NCI-H82 treated with DMSO at 0.1 percent for 48 hours (cell line): Measurements from ENCODE around the gene CDYL2.
"Not testable (repeated sequence)": the region's sequence is repeated elsewhere in the genome, so short reads cannot be mapped to it uniquely, and the experiment has no call there.

Experiments
- DNase-seq: peaks from one replicate; lab custom pipeline; 2025; ENCODE audit not compliant: unreplicated experiment; lab: John Stamatoyannopoulos, UW

CDYL2 gene

DNA sequence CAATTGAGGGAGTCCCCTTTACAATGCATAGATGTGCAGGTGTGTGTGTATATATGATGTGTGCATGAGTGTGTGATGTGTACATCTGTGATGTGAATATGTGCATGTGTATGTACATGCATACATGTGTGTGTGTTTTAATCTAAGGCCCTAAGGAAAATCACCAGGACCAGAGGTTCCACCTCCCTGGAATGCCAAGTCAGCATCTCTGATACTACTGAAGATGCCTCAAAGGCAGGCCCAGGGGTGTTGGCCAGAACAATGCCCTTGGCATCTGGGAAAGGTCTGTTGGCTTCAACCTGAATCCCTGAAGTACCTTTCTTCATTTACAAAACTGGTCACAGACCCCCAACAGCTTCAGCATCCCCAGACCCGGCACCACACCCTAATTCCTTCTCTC is 129.5 kb downstream of the CDYL2 start:
- no peak for DNase-seq

DNA sequence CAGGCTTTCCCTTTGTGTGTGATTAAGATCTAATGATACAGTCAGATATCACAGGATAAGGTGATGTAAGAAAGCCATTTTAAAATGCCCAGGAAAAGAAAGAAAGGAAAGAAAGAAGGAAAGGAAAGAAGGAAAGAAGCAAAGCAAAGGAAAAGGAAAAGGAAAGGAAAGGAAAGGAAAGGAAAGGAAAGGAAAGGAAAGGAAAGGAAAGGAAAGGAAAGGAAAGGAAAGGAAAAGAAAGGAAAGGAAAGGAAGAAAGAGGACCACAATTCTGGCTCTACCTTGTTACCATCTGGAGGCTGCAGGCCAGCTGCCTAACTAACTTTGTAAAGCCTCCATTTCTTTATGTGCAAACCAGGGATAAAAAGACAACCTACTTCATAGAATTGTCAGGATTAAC is 132.0 kb downstream of the CDYL2 start:
- no peak for DNase-seq

DNA sequence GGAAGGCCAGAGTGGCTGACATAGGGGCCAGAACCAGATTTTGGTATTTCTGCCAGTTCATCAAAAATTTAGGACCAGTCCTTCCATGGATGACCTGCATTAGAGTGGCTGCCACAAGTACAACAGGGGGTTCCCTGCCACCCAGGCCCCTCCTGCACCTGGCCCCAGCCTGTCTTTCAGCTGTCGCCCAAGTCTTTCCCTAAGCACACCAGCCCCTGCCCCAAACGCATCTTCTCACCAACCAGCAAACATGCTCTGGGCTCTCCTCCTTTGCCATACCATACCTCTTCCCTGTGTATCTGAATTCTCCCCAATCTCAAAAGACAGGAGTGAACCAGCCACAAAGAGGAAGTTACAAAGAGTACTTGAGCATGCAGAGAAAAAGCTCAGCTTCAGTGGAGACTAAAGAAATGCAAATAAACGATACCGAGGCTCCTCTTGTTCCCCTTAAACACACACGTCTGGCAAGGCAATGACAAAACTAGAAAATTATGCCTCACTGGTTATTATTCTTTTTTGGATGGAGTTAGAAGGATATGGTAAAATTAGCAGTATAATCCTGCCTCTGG is 133.0 kb downstream of the CDYL2 start:
- no peak for DNase-seq

DNA sequence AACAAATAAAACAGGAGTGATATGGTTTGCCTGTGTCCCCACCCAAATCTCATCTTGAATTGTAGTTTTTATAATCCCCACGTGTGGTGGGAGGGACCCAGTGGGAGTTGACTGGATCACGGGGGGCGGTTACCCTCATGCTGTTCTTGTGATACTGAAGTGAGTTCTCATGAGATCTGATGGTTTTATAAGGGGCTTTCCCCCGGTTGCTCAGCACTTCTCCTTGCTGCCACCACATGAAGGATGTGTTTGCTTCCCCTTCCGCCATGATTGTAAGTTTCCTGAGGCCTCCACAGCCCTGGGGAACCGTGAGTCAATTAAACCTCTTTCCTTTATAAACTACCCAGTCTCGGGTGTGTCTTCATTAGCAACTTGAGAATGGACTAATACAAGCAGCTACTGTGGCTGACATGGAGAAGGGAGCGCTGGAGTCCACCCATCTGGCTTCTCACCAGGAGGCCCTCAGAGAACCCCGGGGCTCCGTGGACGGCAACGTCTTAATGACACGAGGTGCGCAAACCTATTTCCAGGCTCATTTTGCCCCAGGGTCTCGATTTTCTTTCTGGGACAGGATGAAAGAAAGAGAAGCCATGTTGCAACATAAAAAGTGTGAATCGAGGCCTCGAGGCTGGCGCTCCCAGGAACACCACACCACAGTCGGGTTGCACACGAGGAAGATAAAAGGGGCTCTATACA is 134.1 kb downstream of the CDYL2 start:
- no peak for DNase-seq

DNA sequence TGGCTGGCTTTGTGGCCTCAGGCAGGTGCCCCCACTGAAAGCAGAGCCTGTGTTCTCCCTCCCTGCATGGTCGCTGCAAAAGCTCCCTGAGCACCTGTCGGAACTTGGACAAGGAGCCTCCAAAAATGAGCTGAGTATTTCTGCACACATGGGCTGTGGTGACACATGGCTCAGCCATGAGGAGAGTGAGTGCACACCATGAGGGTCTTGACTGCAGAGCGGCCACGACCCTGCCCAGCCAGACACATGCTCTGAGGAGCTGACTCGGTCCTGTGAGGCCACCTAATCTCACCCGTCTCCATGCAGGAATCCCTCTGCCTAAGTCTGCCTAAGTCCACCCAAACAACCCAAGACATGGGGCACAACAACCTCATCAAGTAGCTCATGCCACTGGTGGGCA is 134.7 kb downstream of the CDYL2 start:
- no peak for DNase-seq

DNA sequence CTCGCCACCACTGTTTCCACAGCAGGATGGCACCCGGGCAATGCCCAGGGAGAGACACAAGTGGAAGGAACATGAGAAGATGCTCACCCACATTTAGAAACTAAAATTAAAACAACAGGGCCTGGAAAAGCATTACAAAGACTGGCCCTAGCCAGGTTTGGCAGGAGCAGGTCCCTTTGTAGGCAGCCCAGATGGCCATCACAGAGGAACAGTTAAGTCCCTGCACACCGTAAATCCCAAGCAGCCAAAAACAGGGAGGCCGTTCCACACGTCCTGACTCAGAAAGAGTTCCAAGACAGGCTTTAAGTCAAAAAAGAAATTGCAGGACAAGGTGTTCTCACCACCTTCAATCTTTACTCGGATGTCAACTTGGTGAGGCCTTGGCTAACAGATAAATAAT is 136.5 kb downstream of the CDYL2 start:
- DNase-seq = no peak

DNA sequence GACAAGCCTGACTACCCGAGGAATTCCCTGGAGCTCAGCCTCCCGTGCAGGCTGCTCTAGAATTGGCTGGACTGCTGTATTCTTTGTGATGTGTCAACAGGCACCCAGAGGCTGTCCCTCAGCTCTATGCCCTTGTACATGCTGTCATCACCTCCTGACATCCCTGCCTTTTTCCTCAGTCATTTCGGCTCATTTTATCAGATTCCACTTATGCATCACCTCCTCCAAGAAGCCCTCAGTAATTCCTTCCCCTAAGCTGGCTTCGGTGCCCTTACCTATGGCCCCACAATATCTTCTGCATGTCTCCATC is 137.2 kb downstream of the CDYL2 start:
- no peak for DNase-seq

DNA sequence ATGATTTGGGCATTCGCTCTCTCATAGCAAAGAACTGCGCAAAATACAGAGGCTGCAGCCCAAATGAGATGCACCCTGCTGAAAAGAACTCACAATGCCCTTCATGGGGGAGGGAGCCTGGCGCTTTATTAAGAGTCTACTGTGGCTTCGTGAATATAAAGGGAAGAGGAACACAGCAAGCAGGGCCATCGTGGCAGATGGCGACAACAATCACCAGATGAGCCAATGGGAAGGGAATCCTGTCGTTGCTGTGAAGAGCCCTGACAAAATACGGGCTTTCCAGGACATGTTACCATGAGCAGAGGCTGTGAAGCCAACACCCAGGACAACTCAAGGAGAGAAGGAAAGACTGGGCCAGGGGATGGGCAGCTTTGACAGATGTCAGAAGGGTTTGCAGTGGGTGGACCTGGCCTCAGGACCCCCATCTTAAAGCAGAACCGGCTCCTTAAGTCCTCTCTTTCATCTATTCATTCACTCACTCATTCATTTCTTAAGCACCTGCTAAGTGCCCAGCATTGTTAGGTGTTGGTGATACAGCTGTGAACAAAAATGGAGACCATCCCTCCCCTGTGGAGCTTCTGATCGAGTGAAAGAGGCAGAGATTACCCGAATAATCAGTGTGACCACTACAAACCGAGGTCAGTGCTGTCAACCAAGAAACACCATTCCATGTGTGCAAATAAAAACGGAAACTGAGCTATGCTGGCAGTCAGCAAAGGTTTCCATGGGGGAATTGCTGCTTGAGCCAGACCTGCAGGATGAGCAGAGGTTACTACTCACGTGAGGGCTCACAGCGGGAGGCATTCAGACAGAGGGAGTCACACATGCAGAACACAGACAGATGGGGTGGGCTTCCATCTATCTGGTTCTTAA is 137.8 kb downstream of the CDYL2 start:
- no peak for DNase-seq

DNA sequence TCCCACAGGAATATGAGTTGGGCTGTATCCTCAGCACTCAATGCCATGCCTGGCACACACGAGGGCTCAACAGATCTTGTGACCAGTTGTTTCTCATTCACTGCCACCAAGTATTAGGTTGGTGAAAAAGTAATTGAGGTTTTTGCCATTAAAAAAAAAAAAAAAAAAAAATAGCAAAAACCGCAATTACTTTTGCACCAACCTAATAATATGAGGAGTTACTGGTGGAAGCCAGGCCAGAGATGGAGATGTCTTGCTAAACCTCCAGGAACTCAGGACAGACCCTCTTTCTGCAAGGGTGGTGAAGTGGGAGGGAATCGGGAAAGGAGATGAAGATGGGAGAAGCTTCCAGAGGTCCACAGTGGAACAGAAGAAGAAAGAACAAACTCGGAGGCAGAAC is 139.0 kb downstream of the CDYL2 start:
- no peak for DNase-seq

DNA sequence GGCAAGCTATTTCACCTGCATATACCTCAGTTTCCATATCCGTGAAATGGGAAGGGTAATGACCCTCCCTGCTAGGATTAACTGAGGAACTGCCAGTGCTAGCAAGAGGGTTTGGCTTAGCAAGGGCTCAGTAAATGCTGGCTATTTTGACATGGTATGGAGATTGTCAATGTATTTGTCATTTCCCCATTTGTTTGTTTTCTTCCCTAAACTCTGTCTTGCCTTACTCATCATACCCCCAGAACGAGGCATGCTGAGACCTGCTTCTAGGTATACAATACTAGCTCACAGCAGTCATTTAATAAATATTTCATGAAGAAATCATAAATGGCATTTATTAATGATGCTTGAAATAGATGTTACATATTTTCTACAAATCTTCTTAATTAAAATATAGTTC is 139.6 kb downstream of the CDYL2 start:
- no peak for DNase-seq

DNA sequence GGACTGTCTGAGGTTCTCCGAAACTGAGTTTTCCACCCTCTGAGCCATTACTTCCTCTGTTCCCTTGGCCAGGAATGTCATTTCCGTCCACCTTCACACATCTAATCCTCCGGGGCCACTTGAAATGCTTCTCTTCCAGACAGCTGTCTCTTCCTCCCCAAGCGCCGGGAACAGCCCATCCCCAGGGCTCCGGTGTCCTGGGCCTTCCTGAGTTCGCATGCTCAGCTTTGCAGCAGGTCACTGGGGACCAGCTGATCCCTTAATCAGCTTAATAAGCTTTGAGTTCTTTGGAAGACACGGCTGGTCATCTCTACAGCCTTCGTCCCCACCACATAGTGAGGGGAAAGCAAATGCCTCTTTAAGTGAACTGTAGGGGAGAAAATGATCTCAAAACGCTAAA is 140.2 kb downstream of the CDYL2 start:
- DNase-seq = no peak

DNA sequence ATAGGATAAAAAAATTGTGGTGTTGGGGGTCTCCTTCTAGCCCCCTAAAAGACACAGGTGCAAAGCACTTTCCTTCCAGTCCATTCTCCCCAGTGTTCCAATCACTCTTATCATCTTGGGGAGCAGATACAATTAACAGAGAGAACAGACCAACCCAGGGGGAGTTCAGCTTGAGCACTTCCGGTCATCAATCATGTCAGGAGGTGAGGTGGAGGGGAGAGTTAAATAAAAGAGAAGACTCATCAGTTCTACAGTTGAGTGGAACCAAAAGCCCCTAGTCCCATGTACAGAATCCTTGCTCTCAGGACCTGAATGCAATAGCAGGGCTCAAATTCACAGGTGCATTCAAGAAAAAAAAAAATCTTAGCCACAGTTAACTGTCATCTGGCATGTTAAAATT is 141.3 kb downstream of the CDYL2 start:
- DNase-seq = no peak

DNA sequence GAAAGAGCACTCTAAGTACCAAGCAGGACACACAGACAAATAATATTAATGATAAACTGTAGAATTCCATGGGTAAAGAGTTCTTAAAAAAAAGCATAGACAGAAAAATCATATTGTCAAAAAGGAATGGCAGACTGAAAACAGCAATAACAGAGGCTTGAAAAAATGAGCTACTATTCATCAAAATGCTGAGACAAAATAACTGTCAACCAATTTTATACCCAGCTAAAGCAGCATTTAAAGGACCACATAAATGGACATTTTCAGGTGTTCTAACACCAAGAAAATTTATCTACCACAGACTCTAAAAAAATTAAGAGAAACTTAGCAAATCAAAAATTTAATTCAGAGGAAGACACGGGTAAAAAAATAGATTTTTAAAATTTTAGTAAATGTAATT is 144.5 kb downstream of the CDYL2 start:
- no peak for DNase-seq

DNA sequence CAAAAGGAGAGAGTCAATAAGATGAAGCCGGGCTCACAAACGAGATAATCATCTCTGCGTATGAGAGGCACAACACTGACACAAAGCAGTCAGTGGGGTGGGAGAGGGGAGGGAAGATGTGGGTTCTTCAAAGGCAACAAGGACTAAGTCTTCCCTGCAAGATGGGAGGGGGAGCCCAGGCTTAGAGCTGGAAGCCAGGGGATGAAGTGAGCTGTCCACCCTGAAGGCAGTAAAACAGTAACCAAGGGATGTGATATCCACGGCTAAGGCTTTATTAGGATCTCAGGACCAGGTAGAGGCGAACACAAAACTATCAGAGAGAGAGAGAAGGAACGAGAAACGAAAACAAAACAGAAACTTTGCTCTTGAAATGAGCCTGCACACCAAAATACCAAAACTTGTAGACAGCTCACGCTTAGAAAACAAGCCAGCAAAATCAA is 147.7 kb downstream of the CDYL2 start:
- no peak for DNase-seq

DNA sequence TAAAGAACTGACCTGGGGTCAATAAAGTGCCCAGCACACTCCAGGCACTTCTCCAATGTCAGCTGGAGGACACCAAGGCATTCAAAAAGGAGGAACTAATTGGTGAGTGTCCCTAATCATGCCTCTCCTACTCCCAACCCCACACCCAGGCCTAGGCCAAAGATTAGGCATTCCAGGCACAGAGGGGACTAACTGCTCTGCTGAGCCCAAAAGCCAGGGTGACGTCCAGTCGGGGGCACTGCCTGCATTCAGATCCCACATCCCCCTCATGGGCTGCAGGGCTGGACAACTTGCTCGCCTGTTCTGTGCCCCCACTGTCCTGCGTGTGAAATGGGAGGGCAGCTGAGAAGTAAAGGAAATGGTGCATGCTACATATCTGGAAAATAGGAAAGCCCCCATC is 148.2 kb downstream of the CDYL2 start:
- no peak for DNase-seq

DNA sequence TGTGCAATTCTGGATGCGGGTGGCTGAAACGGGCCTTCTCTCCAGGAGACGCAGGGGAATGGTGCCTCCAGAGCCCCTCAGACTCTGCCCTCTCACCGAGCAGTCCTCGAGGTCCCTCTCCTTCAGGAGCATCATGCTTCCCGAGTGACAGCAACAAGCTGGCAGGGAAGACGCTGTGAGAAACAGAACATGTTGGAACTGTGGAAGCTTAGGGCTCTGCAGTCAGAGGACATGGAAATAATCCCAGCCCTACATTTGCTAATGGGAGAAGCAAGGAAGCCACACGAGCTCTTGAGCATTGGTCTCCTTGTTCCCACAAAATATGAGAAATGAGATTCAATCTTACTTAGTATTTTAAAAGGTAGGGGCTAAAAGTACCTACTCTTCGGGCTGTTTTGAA is 148.6 kb downstream of the CDYL2 start:
- no peak for DNase-seq

DNA sequence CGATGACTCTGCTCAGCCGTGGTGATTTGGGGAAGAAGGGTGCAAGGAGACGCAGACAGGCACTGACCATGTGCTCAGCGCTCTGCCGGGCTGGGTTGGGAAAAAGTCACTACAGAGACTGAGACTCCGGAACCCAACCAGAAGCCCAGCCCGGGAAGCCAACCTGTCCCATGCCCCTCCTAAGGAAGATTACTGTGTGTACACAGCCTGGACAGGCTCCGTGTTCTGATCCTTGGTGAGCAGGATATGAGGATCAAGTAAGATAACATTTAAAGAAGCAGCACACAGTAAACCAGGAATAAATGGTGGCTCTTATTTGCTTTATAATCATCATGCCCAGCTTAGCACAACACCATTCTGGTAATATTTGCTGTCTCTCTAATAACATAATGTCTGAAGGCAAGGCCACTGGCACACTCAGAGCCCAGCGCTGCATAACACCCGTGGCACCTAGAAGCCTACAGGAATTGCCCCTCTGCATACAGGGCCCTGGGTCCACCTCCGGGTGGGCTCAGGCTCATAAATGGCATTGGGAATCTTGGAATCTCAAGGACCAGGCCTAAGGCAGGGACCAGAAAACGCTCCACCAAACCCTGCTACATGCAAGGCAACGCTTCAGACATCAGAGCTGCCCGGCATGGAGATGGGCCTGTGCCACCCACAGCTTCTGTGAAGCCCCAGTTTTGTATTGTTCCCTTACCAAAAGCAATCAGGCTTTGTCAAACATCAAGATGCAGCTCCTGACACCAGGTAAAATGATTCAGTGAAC is 150.1 kb downstream of the CDYL2 start:
- no peak for DNase-seq

DNA sequence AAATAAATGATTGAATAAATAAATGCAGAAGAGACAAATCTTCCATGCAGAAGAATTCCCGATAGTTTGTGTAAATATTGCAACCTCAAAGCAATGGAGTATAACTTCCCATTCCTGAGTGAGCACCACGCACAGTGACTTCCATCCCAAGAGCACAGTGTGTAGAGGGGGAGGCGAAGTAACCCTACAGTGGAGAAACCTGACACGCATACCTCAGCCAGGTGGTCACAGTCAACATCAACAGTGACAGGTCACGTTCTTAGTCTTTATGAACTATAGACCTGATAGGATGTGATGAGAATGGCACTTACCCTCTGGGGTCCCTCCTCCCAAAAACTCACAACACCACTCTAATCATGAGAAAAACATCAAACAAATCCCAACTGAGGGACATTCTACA is 152.0 kb downstream of the CDYL2 start:
- no peak for DNase-seq

DNA sequence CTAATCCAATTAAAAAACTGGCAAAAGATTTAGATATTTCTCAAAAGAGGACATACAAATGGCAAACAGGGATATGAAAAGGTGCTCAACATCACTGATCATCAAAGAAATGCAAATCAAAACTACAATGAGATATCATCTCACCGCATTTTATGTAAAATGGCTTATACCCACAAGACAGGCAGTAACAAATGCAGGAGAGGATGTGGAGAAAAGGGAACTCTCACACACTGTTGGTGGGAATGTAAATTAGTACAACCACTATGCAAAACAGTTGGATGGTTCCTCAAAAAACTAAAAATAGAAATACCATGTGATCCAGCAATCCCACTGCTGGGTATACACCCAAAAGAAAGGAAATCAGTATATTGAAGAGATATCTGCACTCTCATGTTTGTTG is 154.1 kb downstream of the CDYL2 start:
- not testable (repeated sequence) for DNase-seq

DNA sequence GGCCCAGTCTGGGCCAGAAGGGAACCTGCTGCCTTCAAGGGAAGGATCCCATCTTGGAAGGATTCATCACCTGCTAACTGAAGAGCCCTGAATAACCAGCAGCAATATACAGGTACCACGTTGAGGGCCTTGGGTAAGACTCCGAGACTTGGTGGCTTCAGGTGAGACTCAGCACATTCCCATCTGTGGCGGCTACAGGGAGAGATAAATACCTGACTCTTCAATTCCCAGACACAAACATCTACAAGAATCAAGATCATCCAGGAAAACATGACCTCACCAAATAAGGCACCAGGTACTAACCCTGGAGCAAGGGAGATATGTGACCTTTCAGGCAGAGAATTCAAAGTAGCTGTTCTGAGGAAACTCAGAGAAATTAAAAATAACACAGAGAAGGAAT is 164.1 kb downstream of the CDYL2 start:
- DNase-seq = no peak

DNA sequence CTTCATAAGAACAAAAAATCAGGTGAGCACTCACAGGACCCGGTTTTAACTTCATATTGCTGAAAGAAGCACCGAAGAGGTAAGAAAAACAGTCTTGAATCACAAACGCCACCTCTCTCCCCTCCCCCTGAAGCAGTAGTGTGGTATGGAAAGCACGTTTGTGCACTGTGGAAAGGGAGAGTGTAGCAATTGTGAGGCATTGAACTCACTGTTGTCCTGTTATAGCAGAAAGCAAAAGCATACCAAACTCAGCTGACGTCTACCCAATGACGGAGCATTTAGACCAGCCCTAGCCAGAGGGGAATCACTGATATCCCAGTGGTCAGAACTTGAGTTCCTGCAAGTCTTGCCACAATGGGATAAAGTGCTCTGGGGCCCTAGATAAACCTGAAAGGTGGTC is 164.8 kb downstream of the CDYL2 start:
- DNase-seq = no peak

DNA sequence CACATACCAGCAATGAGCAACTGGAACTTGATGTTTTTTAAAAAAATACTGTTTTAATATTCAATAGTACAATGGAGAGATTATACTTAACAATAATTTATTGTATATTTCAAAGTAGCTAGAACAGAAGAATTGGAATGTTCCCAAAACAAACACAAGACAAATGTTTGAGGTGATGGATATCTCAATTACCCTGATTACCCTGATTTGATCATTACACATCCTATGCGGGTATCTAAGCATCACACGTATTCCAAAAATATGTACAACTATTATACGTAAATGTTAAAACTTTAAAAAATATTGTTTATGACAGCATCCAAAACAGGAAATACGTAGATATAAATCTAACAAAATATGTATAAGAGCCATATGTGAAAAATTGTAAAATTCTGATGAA is 166.8 kb downstream of the CDYL2 start:
- no peak for DNase-seq
